ENCODE results near the gene PTPN7. TPM values are rescaled to one million over a fixed set of nuclear protein-coding genes. Genes with fewer than 3 reads are reported as not detected.

The PTPN7 gene
- polyA plus RNA-seq, 1 of the 3 experiments (the other 2 are of a cell fraction), result not detected

- no peak for TF ChIP-seq EP300 (IDR thresholded peaks at IDR 0.05; ENCODE audit: borderline replicate concordance in 1 of 2, low read depth in 1 of 2, low read length in 1 of 2)
- no peak for TF ChIP-seq USF2 (IDR thresholded peaks at IDR 0.05; ENCODE audit: borderline replicate concordance, low read depth, low read length)
- TF ChIP-seq YY1 (IDR thresholded peaks at IDR 0.05; ENCODE audit: low read depth), result no peak
- TF ChIP-seq RCOR1 (IDR thresholded peaks at IDR 0.05; ENCODE audit: low read length), result no peak
- TF ChIP-seq RFX5 (IDR thresholded peaks at IDR 0.05; ENCODE audit: low read length), result no peak
- no peak for TF ChIP-seq POLR2AphosphoS5 (IDR thresholded peaks at IDR 0.05; ENCODE audit: low read depth, low read length)
- TF ChIP-seq REST (IDR thresholded peaks at IDR 0.05; ENCODE audit: low read depth, low read length), result no peak
- Histone ChIP-seq H3K4me1 (ENCODE audit: control insufficient read depth in 1 of 2, insufficient read depth in 2 of 2, low read depth in 1 of 2, low read length in 1 of 2) (peaks cover 0 to 7% of the 10 kb centered on the region in 2 experiments; a peak in 1 of 4 replicates), H3K27me3 (ENCODE audit: insufficient read depth) (no peaks in the 10 kb centered on the region), H3K9me2 (no peaks in the 10 kb centered on the region), H4K20me1 (ENCODE audit: insufficient read depth) (peaks cover 4% of the 10 kb centered on the region), H3K9me3 (no peaks in the 10 kb centered on the region), H2AFZ (ENCODE audit: low read depth) (no peak overlapping the region), H3K4me2 (no peak overlapping the region), H3K27ac (ENCODE audit: low read depth in 2 of 2, low read length in 1 of 2) (no peak overlapping the region), H3K36me3 (replicated peaks in 1 of 2; ENCODE audit: control insufficient read depth in 1 of 2, insufficient read depth in 2 of 2, low read length in 1 of 2) (no peaks in the 10 kb centered on the region), H3F3A (replicated peaks; ENCODE audit: insufficient read depth) (peaks cover 5% of the 10 kb centered on the region), H3K9ac (no peak overlapping the region), H3K79me2 (ENCODE audit: insufficient read depth) (peaks cover 16% of the 10 kb centered on the region), H3K4me3 (ENCODE audit: low read depth in 2 of 2, low read length in 1 of 2) (no peak overlapping the region)
- ChIA-PET CTCF (interaction anchor here (0.7 to 1.8 kb wide), 4 partner anchors 17 to 40 kb away, joined by 3 to 5 read pairs (median 4); no protein-coding TSS in a partner anchor), POLR2A (no interaction called here)
- 52% methylated on average over 2 of the region's 4 CpGs for WGBS (ENCODE audit: low lambda C conversion rate)
- no peak for DNase-seq
Measured at GRCh38 chr1:202148391-202148790, 12.0 kb downstream of the PTPN7 start.

- H3K4me2 ChIP-seq, result no peak overlapping the region
- WGBS (ENCODE audit: low lambda C conversion rate), result 83% methylated on average over 1 of the region's 3 CpGs
- CTCF ChIA-PET, result interaction anchor here (1.0 to 1.8 kb wide), 7 partner anchors 8 to 170 kb away, joined by 3 to 6 read pairs (median 4); no protein-coding TSS in a partner anchor
Measured at GRCh38 chr1:202146993-202147392, 13.4 kb downstream of the PTPN7 start.

More at GRCh38 chr1:202146993-202147392, 13.4 kb downstream of the PTPN7 start:
- no peaks in the 10 kb centered on the region for H3K9me2 ChIP-seq
- H3K9ac ChIP-seq, result no peak overlapping the region
- H3F3A ChIP-seq (replicated peaks; ENCODE audit: insufficient read depth), result peaks cover 5% of the 10 kb centered on the region
- H4K20me1 ChIP-seq (ENCODE audit: insufficient read depth), result peaks cover 18% of the 10 kb centered on the region
- no peak overlapping the region for H2AFZ ChIP-seq (ENCODE audit: low read depth)
- TF ChIP-seq TCF12 (IDR thresholded peaks at IDR 0.05) (no peak), CTCF (IDR thresholded peaks at IDR 0.05) (no peak), ELF1 (IDR thresholded peaks at IDR 0.05) (no peak)
- H3K27ac ChIP-seq (ENCODE audit: low read depth in 2 of 2, low read length in 1 of 2), result no peak overlapping the region
- peaks cover 30% of the 10 kb centered on the region for H3K79me2 ChIP-seq (ENCODE audit: insufficient read depth)
- no peaks in the 10 kb centered on the region for H3K9me3 ChIP-seq
- POLR2A ChIA-PET, result no interaction called here
- peaks cover 8 to 16% of the 10 kb centered on the region in 2 experiments; a peak in 2 of 4 replicates for H3K4me1 ChIP-seq (ENCODE audit: control insufficient read depth in 1 of 2, insufficient read depth in 2 of 2, low read depth in 1 of 2, low read length in 1 of 2)
- H3K36me3 ChIP-seq (replicated peaks in 1 of 2; ENCODE audit: control insufficient read depth in 1 of 2, insufficient read depth in 2 of 2, low read length in 1 of 2), result no peaks in the 10 kb centered on the region
- H3K4me3 ChIP-seq (ENCODE audit: low read depth in 2 of 2, low read length in 1 of 2), result no peak overlapping the region
- no peaks in the 10 kb centered on the region for H3K27me3 ChIP-seq (ENCODE audit: insufficient read depth)
- DNase-seq, result no peak
